ENCODE data around the gene SYT12. TPM values are rescaled to one million over a fixed set of nuclear protein-coding genes. Genes with fewer than 3 reads are reported as not detected.
"Not testable (repeated sequence)": the region's sequence is repeated elsewhere in the genome, so short reads cannot be mapped to it uniquely, and the experiment has no call there.

SYT12 gene
- total RNA-seq, 1 experiment from 2014 or later = 3.1 TPM

GRCh38 chr11:67002297-67002913 is 20.5 kb upstream of the SYT12 start:
- no peak for TF ChIP-seq EZH2 (IDR thresholded peaks at IDR 0.05; ENCODE audit: borderline replicate concordance, low read depth, low read length, poor library complexity, severe bottlenecking)
- no peak for TF ChIP-seq CTCF (conservative IDR thresholded peaks at IDR 0.05; ENCODE audit: low read depth, low read length)
- no peak for DNase-seq (ENCODE audit: low spot score)
- ChIA-PET POLR2A (ENCODE audit: low non-redundant PET) (no interaction called here), CTCF (interaction anchor here (0.5 to 0.7 kb wide), 2 partner anchors 19 to 564 kb away, joined by 3 read pairs; partner anchors contain the start of gene MRPL11)
- Histone ChIP-seq H3K4me3 (ENCODE audit: low read depth, low read length, poor library complexity, severe bottlenecking) (no peak overlapping the region), H3K27ac (ENCODE audit: low read depth, low read length, poor library complexity, severe bottlenecking) (no peak overlapping the region), H3K4me1 (ENCODE audit: insufficient read depth, low read length, poor library complexity, severe bottlenecking) (peaks cover 6% of the 10 kb centered on the region), H3K27me3 (replicated peaks; ENCODE audit: insufficient read depth, low read depth, low read length, poor library complexity) (no peaks in the 10 kb centered on the region), H3K9me3 (ENCODE audit: low read depth, low read length, poor library complexity, severe bottlenecking) (no peaks in the 10 kb centered on the region), H3K36me3 (ENCODE audit: insufficient read depth, low read length, poor library complexity, severe bottlenecking) (no peaks in the 10 kb centered on the region)
- intact Hi-C loops (cut with micrococcal nuclease; ENCODE audit: unreplicated experiment) = no loop called here
- BruUV-seq (replicated peaks) = no TSS peak

GRCh38 chr11:67002921-67003411 is 20.0 kb upstream of the SYT12 start:
- Histone ChIP-seq H3K27ac (ENCODE audit: low read depth, low read length, poor library complexity, severe bottlenecking) (no peak overlapping the region), H3K9me3 (ENCODE audit: low read depth, low read length, poor library complexity, severe bottlenecking) (no peaks in the 10 kb centered on the region), H3K4me3 (ENCODE audit: low read depth, low read length, poor library complexity, severe bottlenecking) (no peak overlapping the region), H3K27me3 (replicated peaks; ENCODE audit: insufficient read depth, low read depth, low read length, poor library complexity) (no peaks in the 10 kb centered on the region), H3K36me3 (ENCODE audit: insufficient read depth, low read length, poor library complexity, severe bottlenecking) (no peaks in the 10 kb centered on the region), H3K4me1 (ENCODE audit: insufficient read depth, low read length, poor library complexity, severe bottlenecking) (peaks cover 6% of the 10 kb centered on the region)
- ChIA-PET CTCF (interaction anchor here (0.5 to 0.7 kb wide), 2 partner anchors 19 to 564 kb away, joined by 3 read pairs; partner anchors contain the start of gene MRPL11), POLR2A (ENCODE audit: low non-redundant PET) (no interaction called here)
- TF ChIP-seq EZH2 (IDR thresholded peaks at IDR 0.05; ENCODE audit: borderline replicate concordance, low read depth, low read length, poor library complexity, severe bottlenecking) = no peak
- no peak for TF ChIP-seq CTCF (conservative IDR thresholded peaks at IDR 0.05; ENCODE audit: low read depth, low read length)
- intact Hi-C loops (cut with micrococcal nuclease; ENCODE audit: unreplicated experiment) = no loop called here
- no peak for DNase-seq (ENCODE audit: low spot score)
- BruUV-seq (replicated peaks) = no TSS peak

- H3K4me3 ChIP-seq (ENCODE audit: low read depth, low read length, poor library complexity, severe bottlenecking); POLR2A ChIA-PET (ENCODE audit: low non-redundant PET); CTCF ChIA-PET; H3K36me3 ChIP-seq (ENCODE audit: insufficient read depth, low read length, poor library complexity, severe bottlenecking); BruUV-seq (replicated peaks); H3K4me1 ChIP-seq (ENCODE audit: insufficient read depth, low read length, poor library complexity, severe bottlenecking); H3K9me3 ChIP-seq (ENCODE audit: low read depth, low read length, poor library complexity, severe bottlenecking); DNase-seq (ENCODE audit: low spot score); H3K27me3 ChIP-seq (replicated peaks; ENCODE audit: insufficient read depth, low read depth, low read length, poor library complexity); intact Hi-C loops (cut with micrococcal nuclease; ENCODE audit: unreplicated experiment); H3K27ac ChIP-seq (ENCODE audit: low read depth, low read length, poor library complexity, severe bottlenecking): not testable (repeated sequence)
Measured at GRCh38 chr11:67005200-67005599, 17.7 kb upstream of the SYT12 start.
